ENCODE results near the gene NSMCE1.

The NSMCE1 gene

DNA sequence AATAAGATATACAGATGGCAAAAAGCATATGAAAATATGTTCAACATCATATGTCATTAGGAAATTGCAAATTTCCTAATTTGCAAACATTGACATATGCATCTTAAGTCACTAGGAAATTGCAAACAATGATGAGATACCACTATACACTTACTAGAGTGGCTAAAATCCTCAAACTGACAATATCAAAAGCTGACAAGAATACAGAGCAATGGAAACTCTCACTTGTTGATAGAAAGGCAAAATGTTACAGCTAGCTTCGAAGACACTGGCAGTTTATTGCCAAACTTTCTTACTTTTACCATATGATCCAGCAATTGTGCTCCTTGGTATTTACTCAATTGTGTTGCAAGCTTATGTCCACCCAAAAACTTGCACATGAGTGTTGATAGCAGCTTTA lies 40.2 kb upstream of the NSMCE1 start:
- no CpG with 5 or more reads among the region's 1 CpG for WGBS (ENCODE audit: extremely low coverage, insufficient coverage, insufficient read length)

DNA sequence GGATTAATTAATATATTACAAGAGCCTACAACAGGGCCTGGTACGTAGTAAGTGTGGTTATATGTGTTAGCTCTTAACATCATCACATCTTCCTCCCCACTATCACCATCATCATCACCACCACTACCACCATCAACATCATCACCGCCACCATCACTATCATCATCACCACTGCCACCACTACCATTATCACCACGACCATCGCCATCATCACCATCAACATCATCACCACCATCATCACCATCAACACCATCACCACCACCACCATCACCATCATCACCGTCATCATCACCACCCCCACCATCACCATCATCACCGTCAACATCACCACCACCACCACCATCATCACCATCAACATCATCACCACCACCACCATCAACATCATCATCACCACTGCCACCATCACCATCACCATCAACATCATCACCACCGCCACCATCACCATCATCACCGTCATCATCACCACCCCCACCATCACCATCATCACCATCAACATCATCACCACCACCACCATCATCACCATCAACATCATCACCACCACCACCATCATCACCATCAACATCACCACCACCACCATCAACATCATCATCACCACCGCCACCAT lies 37.4 kb upstream of the NSMCE1 start:
- WGBS (ENCODE audit: extremely low coverage, insufficient coverage, insufficient read length), result no CpG with 5 or more reads among the region's 9 CpGs
- Histone ChIP-seq H3K9ac (ENCODE audit: low read length) (no peak overlapping the region), H3K4me1 (ENCODE audit: control insufficient read depth in 1 of 2, insufficient read depth in 2 of 2, low read length in 2 of 2) (no peaks in the 10 kb centered on the region)

More for the DNA sequence above, 40.2 kb upstream of the NSMCE1 start:
- Histone ChIP-seq H3K18ac (ENCODE audit: low read length) (no peak overlapping the region), H3K27ac (ENCODE audit: low read depth, low read length) (no peak overlapping the region), H3K14ac (ENCODE audit: low read length) (no peak overlapping the region), H3K36me3 (ENCODE audit: control insufficient read depth in 1 of 2, insufficient read depth in 2 of 2, low read length in 2 of 2) (no peaks in the 10 kb centered on the region), H2BK5ac (ENCODE audit: low read depth, low read length, poor library complexity) (no peak overlapping the region), H2AK5ac (ENCODE audit: low read length) (no peak overlapping the region), H3K79me2 (ENCODE audit: control insufficient read depth, insufficient read depth, low read length, poor library complexity) (peaks cover 3% of the 10 kb centered on the region), H4K12ac (ENCODE audit: low read depth, low read length) (no peak overlapping the region), H2BK120ac (ENCODE audit: insufficient read depth, low read length, poor library complexity) (no peak overlapping the region), H3K4me2 (ENCODE audit: low read length) (no peak overlapping the region), H3K23ac (ENCODE audit: low read length) (no peak overlapping the region), H3K9me3 (ENCODE audit: insufficient read depth, low read depth, low read length) (no peaks in the 10 kb centered on the region), H2AFZ (ENCODE audit: insufficient read depth, low read length, poor library complexity) (no peak overlapping the region), H4K91ac (ENCODE audit: low read depth, low read length) (no peak overlapping the region), H3K9ac (ENCODE audit: low read length) (no peak overlapping the region), H3K4me3 (ENCODE audit: low read depth, low read length) (no peak overlapping the region), H3K79me1 (ENCODE audit: low read length) (peaks cover 4% of the 10 kb centered on the region), H3K27me3 (ENCODE audit: insufficient read depth, low read length) (no peaks in the 10 kb centered on the region), H3K4me1 (ENCODE audit: control insufficient read depth in 1 of 2, insufficient read depth in 2 of 2, low read length in 2 of 2) (peaks cover 0 to 3% of the 10 kb centered on the region in 2 experiments), H4K8ac (ENCODE audit: low read depth, low read length) (no peak overlapping the region), H2BK12ac (ENCODE audit: low read length) (no peak overlapping the region), H3K4ac (ENCODE audit: low read depth, low read length) (no peak overlapping the region)
- no peak for DNase-seq

DNA sequence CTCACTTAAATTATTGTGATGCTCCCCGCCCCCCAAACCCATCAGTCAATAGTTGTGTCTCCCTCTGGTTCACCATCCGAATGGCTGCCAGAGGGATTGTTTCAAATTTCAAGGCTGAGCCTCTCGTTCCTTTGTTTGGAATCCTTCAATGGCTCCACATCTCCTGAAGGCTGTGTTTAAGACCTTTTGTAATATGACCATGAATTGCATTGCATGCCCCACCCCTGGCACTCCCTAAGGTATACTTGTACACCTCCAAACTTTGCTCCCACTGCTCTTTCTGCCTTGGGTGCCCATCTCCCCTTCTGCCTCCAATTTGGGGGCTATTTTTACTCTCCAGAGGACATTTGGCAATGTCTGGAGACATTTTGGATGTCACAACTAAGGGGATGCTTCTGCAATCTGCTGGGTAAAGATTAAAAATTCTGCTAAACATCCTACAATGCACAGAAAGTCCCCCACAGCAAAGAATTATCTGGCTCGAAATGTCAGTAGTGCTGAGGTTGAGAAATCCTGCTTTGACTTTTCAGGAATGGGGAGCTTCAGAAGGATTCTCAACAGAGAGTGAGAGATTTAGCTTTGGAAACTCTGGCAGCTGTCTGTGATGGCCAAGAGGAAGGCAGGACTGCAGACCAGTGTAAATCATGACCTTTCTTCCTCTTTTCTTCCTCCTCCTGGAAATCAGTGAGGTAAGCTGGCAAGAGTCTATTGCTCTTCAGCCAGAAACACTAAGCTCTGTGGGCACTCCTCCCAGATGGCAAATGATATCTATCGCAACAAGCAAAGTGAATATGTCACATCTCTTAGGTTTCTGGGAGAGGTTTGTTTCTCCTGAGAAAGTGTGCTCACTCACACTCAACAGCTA lies 36.5 kb upstream of the NSMCE1 start:
- Histone ChIP-seq H3K4me1 (ENCODE audit: control insufficient read depth in 1 of 2, insufficient read depth in 2 of 2, low read length in 2 of 2) (no peaks in the 10 kb centered on the region), H2BK5ac (ENCODE audit: low read depth, low read length, poor library complexity) (no peak overlapping the region), H2BK12ac (ENCODE audit: low read length) (no peak overlapping the region), H4K91ac (ENCODE audit: low read depth, low read length) (no peak overlapping the region), H2AFZ (ENCODE audit: insufficient read depth, low read length, poor library complexity) (no peak overlapping the region), H3K23ac (ENCODE audit: low read length) (no peak overlapping the region), H3K4me2 (ENCODE audit: low read length) (no peak overlapping the region), H3K14ac (ENCODE audit: low read length) (no peak overlapping the region), H3K18ac (ENCODE audit: low read length) (no peak overlapping the region), H3K9me3 (ENCODE audit: insufficient read depth, low read depth, low read length) (no peaks in the 10 kb centered on the region), H3K27ac (ENCODE audit: low read depth, low read length) (no peak overlapping the region), H4K8ac (ENCODE audit: low read depth, low read length) (no peak overlapping the region), H2BK120ac (ENCODE audit: insufficient read depth, low read length, poor library complexity) (no peak overlapping the region), H3K4ac (ENCODE audit: low read depth, low read length) (no peak overlapping the region), H3K79me2 (ENCODE audit: control insufficient read depth, insufficient read depth, low read length, poor library complexity) (no peaks in the 10 kb centered on the region), H3K27me3 (ENCODE audit: insufficient read depth, low read length) (no peaks in the 10 kb centered on the region), H2AK5ac (ENCODE audit: low read length) (no peak overlapping the region), H3K9ac (ENCODE audit: low read length) (no peak overlapping the region), H3K4me3 (ENCODE audit: low read depth, low read length) (no peak overlapping the region), H3K79me1 (ENCODE audit: low read length) (no peaks in the 10 kb centered on the region), H4K12ac (ENCODE audit: low read depth, low read length) (no peak overlapping the region), H3K36me3 (ENCODE audit: control insufficient read depth in 1 of 2, insufficient read depth in 2 of 2, low read length in 2 of 2) (no peaks in the 10 kb centered on the region)
- DNase-seq, result no peak
- WGBS (ENCODE audit: extremely low coverage, insufficient coverage, insufficient read length), result no CpG with 5 or more reads among the region's 5 CpGs

More for the DNA sequence above, 37.4 kb upstream of the NSMCE1 start:
- Histone ChIP-seq H3K27ac (ENCODE audit: low read depth, low read length) (no peak overlapping the region), H3K18ac (ENCODE audit: low read length) (no peak overlapping the region), H2BK120ac (ENCODE audit: insufficient read depth, low read length, poor library complexity) (no peak overlapping the region), H3K27me3 (ENCODE audit: insufficient read depth, low read length) (no peaks in the 10 kb centered on the region), H2BK5ac (ENCODE audit: low read depth, low read length, poor library complexity) (no peak overlapping the region), H4K8ac (ENCODE audit: low read depth, low read length) (no peak overlapping the region), H3K4ac (ENCODE audit: low read depth, low read length) (no peak overlapping the region), H4K91ac (ENCODE audit: low read depth, low read length) (no peak overlapping the region), H3K9me3 (ENCODE audit: insufficient read depth, low read depth, low read length) (no peaks in the 10 kb centered on the region), H3K4me2 (ENCODE audit: low read length) (no peak overlapping the region), H3K36me3 (ENCODE audit: control insufficient read depth in 1 of 2, insufficient read depth in 2 of 2, low read length in 2 of 2) (no peaks in the 10 kb centered on the region), H2BK12ac (ENCODE audit: low read length) (no peak overlapping the region), H3K4me3 (ENCODE audit: low read depth, low read length) (no peak overlapping the region), H3K79me2 (ENCODE audit: control insufficient read depth, insufficient read depth, low read length, poor library complexity) (no peaks in the 10 kb centered on the region), H3K23ac (ENCODE audit: low read length) (no peak overlapping the region), H3K14ac (ENCODE audit: low read length) (no peak overlapping the region), H2AFZ (ENCODE audit: insufficient read depth, low read length, poor library complexity) (no peak overlapping the region), H2AK5ac (ENCODE audit: low read length) (no peak overlapping the region), H4K12ac (ENCODE audit: low read depth, low read length) (no peak overlapping the region), H3K79me1 (ENCODE audit: low read length) (no peaks in the 10 kb centered on the region)
- no peak for DNase-seq

DNA sequence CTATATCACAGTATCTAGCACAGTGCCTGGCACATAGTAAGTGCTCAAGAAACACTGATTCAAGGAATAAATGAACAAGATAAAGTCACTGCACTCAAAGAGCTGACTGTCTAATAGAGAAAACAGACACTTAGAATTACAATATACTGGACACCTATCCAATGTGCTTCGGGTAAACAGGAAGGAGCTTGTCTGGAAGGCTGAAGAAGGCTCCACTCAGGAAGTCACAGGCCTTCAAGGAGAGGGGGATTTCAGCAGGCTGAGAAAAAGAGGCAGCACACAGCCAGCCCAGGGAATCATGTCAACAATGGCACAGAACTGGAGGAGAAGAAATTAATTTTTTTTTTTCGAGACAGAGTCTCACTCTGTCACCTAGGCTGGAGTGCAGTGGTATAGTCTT lies 35.5 kb upstream of the NSMCE1 start:
- Histone ChIP-seq H3K9me3 (ENCODE audit: insufficient read depth, low read depth, low read length) (no peaks in the 10 kb centered on the region), H3K18ac (ENCODE audit: low read length) (no peak overlapping the region), H4K12ac (ENCODE audit: low read depth, low read length) (no peak overlapping the region), H3K36me3 (ENCODE audit: control insufficient read depth in 1 of 2, insufficient read depth in 2 of 2, low read length in 2 of 2) (no peaks in the 10 kb centered on the region), H2AFZ (ENCODE audit: insufficient read depth, low read length, poor library complexity) (no peak overlapping the region), H3K27ac (ENCODE audit: low read depth, low read length) (no peak overlapping the region), H2BK5ac (ENCODE audit: low read depth, low read length, poor library complexity) (no peak overlapping the region), H3K79me2 (ENCODE audit: control insufficient read depth, insufficient read depth, low read length, poor library complexity) (no peaks in the 10 kb centered on the region), H4K91ac (ENCODE audit: low read depth, low read length) (no peak overlapping the region), H2BK120ac (ENCODE audit: insufficient read depth, low read length, poor library complexity) (no peak overlapping the region), H3K27me3 (ENCODE audit: insufficient read depth, low read length) (no peaks in the 10 kb centered on the region), H2BK12ac (ENCODE audit: low read length) (no peak overlapping the region), H3K4ac (ENCODE audit: low read depth, low read length) (no peak overlapping the region), H3K79me1 (ENCODE audit: low read length) (no peaks in the 10 kb centered on the region), H3K4me2 (ENCODE audit: low read length) (no peak overlapping the region), H4K8ac (ENCODE audit: low read depth, low read length) (no peak overlapping the region), H3K23ac (ENCODE audit: low read length) (no peak overlapping the region), H3K14ac (ENCODE audit: low read length) (no peak overlapping the region), H2AK5ac (ENCODE audit: low read length) (no peak overlapping the region), H3K4me3 (ENCODE audit: low read depth, low read length) (no peak overlapping the region), H3K4me1 (ENCODE audit: control insufficient read depth in 1 of 2, insufficient read depth in 2 of 2, low read length in 2 of 2) (no peaks in the 10 kb centered on the region), H3K9ac (ENCODE audit: low read length) (no peak overlapping the region)
- DNase-seq, result no peak
- WGBS (ENCODE audit: extremely low coverage, insufficient coverage, insufficient read length), result no CpG with 5 or more reads among the region's 2 CpGs
